Measurements from ENCODE around the gene UTP11. TPM values are rescaled to one million over a fixed set of nuclear protein-coding genes. Genes with fewer than 3 reads are reported as not detected.

The UTP11 gene
- total RNA-seq, 2 experiments from 2014 or later = 8.7 to 9.4 TPM

DNA sequence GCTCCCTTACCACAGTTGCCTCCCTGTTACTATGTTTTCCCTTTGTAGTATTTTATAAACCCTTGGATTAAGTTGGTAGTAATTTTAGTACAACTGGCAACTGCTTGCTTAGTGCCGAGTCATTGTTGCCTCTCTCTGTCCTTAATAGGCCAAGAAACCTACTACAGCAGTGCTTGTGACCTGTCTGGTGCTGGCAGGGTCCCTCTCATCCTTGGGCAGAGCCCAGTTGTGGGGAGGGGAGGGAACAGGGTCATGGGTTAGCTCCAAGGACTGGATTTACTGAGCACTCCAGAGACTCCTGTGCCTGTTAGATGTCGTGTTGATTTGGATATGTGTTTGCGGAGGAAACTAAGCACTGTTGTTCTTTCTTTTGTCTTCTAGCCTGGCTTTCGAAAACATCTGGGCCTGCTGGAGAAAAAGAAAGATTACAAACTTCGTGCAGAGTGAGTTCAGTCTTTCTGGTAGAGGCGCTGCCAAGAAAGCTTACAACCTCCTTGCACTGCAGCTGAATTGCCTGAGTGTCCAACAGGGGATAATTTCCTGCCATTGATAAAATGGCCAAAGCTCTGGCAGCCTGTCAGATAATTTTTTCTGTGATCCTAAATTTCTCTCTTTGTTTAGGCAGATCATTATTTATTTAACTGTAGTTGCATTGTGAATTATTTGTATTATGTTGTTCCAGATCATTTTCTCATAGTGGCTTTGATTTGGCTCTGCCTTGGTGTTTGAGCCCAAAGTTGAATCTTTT lies 3.6 kb downstream of the UTP11 start:
- peak overlapping the region; percentile 30 for H3K4me3 Mint-ChIP-seq
- intact Hi-C loops (cut with DNase I, micrococcal nuclease) = loop anchor here (10.0 kb wide), 2 partner anchors 321 to 1559 kb away; partner anchors contain the start of genes CDCA8 (in 1 of the 2) and PABPC4 (in 1 of the 2)
- TF ChIP-seq, protein P1, sequence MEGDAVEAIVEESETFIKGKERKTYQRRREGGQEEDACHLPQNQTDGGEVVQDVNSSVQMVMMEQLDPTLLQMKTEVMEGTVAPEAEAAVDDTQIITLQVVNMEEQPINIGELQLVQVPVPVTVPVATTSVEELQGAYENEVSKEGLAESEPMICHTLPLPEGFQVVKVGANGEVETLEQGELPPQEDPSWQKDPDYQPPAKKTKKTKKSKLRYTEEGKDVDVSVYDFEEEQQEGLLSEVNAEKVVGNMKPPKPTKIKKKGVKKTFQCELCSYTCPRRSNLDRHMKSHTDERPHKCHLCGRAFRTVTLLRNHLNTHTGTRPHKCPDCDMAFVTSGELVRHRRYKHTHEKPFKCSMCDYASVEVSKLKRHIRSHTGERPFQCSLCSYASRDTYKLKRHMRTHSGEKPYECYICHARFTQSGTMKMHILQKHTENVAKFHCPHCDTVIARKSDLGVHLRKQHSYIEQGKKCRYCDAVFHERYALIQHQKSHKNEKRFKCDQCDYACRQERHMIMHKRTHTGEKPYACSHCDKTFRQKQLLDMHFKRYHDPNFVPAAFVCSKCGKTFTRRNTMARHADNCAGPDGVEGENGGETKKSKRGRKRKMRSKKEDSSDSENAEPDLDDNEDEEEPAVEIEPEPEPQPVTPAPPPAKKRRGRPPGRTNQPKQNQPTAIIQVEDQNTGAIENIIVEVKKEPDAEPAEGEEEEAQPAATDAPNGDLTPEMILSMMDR (IDR thresholded peaks at IDR 0.05) = no peak
- ATAC-seq (ENCODE audit: poor library complexity) (no peak), DNase-seq (no peak)
- Histone ChIP-seq H3K27ac (ENCODE audit: low read depth in 1 of 2, low read length in 2 of 2) (no peak overlapping the region), H3K36me3 (ENCODE audit: insufficient read depth, low read length) (peaks cover 58% of the 10 kb centered on the region), H3K9me3 (ENCODE audit: control insufficient read depth in 1 of 2, insufficient read depth in 1 of 2, low read length in 2 of 2) (peaks cover 0 to 5% of the 10 kb centered on the region in 2 experiments), H3K27me3 (ENCODE audit: control insufficient read depth in 1 of 2, insufficient read depth in 2 of 2, low read length in 2 of 2) (no peaks in the 10 kb centered on the region), H3K4me1 (ENCODE audit: insufficient read depth, low read length) (peaks cover 31% of the 10 kb centered on the region), H3K4me3 (ENCODE audit: low read length) (no peak overlapping the region)
- no peaks in the 10 kb centered on the region for H3K27me3 Mint-ChIP-seq
- no peak overlapping the region for H3K27ac Mint-ChIP-seq
- H3K9me3 Mint-ChIP-seq = no peaks in the 10 kb centered on the region
- CTCF ChIA-PET = interaction anchor here (1.5 kb wide), 1 partner anchor 85 kb away, joined by 3 read pairs; no protein-coding TSS in a partner anchor
- peaks cover 72% of the 10 kb centered on the region for H3K36me3 Mint-ChIP-seq (ENCODE audit: low read depth)
- H3K4me1 Mint-ChIP-seq (ENCODE audit: low read depth) = peaks cover 41% of the 10 kb centered on the region
- POLR2A ChIA-PET = no interaction called here

DNA sequence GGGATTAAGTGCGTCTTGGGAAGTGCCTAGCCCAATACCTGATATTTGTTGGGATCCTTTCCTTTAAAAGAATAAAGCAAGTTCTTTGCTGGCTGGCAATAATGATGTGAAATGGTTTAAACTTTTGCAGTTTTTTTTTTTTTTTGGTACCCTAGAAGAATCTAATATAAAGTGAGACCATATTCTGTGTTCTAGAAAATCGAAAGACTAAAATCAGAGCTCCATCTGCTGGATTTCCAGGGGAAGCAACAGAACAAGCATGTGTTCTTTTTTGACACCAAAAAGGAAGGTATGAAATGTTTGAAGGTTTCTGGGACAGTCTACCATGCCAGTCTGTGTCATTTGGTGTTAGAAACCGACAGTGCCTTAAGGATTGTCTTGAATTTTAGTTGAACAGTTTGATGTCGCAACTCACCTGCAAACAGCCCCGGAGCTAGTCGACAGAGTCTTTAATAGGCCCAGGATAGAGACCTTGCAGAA lies 6.4 kb downstream of the UTP11 start:
- Histone ChIP-seq H3K27me3 (ENCODE audit: control insufficient read depth in 1 of 2, insufficient read depth in 2 of 2, low read length in 2 of 2) (no peaks in the 10 kb centered on the region), H3K9me3 (ENCODE audit: control insufficient read depth in 1 of 2, insufficient read depth in 1 of 2, low read length in 2 of 2) (no peaks in the 10 kb centered on the region), H3K27ac (ENCODE audit: low read depth in 1 of 2, low read length in 2 of 2) (no peak overlapping the region), H3K36me3 (ENCODE audit: insufficient read depth, low read length) (peaks cover 83% of the 10 kb centered on the region), H3K4me3 (ENCODE audit: low read length) (no peak overlapping the region), H3K4me1 (ENCODE audit: insufficient read depth, low read length) (peaks cover 10% of the 10 kb centered on the region)
- Mint-ChIP-seq H3K36me3 (ENCODE audit: low read depth) (peaks cover 80% of the 10 kb centered on the region), H3K4me3 (no peak overlapping the region), H3K4me1 (ENCODE audit: low read depth) (peaks cover 17% of the 10 kb centered on the region), H3K27ac (no peak overlapping the region), H3K27me3 (no peaks in the 10 kb centered on the region), H3K9me3 (no peaks in the 10 kb centered on the region)
- ATAC-seq (ENCODE audit: poor library complexity) (peak; percentile 76), DNase-seq (peak in 3 of 14 experiments; percentile 46 to 60 (median 58))
- POLR2A ChIA-PET = no interaction called here
- CTCF ChIA-PET = interaction anchor here (0.6 to 2.6 kb wide), 3 partner anchors 25 to 131 kb away, joined by 3 to 14 read pairs (median 3); partner anchors contain the start of gene SF3A3
- TF ChIP-seq, protein P1 (IDR thresholded peaks at IDR 0.05) = peak; percentile 59
- intact Hi-C loops (cut with DNase I, micrococcal nuclease) = loop anchor here (1.0 to 10.0 kb wide), 5 partner anchors 29 to 1556 kb away; partner anchors contain the start of genes CDCA8 (in 1 of the 2), PABPC4 (in 1 of the 2) and SF3A3 (in 1 of the 2)

DNA sequence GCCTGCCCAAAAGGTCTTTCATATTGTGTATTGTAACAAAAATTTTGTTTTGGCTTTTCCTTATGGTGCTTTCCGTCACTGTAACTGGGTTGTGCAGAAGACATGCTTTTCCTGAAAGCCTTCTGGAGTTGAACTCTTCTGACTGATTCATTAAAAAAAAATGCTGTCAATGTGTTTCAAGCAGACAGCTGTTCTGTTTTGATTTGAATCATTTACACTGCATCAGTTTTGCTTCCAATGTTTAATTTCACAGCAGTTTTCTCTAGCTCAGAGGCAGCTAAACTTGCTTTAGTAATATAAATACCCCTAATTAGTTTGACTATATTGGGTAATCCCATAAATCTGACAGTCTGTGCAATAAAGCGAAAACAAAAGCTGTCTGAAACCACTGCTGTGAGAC lies 7.9 kb downstream of the UTP11 start:
- H3K27me3 Mint-ChIP-seq = no peaks in the 10 kb centered on the region
- no peaks in the 10 kb centered on the region for H3K9me3 Mint-ChIP-seq
- H3K4me1 Mint-ChIP-seq (ENCODE audit: low read depth) = peaks cover 10% of the 10 kb centered on the region
- no peak overlapping the region for H3K27ac Mint-ChIP-seq
- no peak for DNase-seq
- Histone ChIP-seq H3K4me3 (ENCODE audit: low read length) (no peak overlapping the region), H3K9me3 (ENCODE audit: control insufficient read depth in 1 of 2, insufficient read depth in 1 of 2, low read length in 2 of 2) (no peaks in the 10 kb centered on the region), H3K27ac (ENCODE audit: low read depth in 1 of 2, low read length in 2 of 2) (no peak overlapping the region), H3K4me1 (ENCODE audit: insufficient read depth, low read length) (no peaks in the 10 kb centered on the region), H3K27me3 (ENCODE audit: control insufficient read depth in 1 of 2, insufficient read depth in 2 of 2, low read length in 2 of 2) (no peaks in the 10 kb centered on the region), H3K36me3 (ENCODE audit: insufficient read depth, low read length) (peaks cover 90% of the 10 kb centered on the region)
- ChIA-PET CTCF (interaction anchor here (1.1 kb wide), 1 partner anchor 30 kb away, joined by 4 read pairs; the partner anchor contains the start of gene SF3A3), POLR2A (no interaction called here)
- no peak overlapping the region for H3K4me3 Mint-ChIP-seq
- TF ChIP-seq, protein P1 (IDR thresholded peaks at IDR 0.05) = no peak
- H3K36me3 Mint-ChIP-seq (ENCODE audit: low read depth) = peaks cover 88% of the 10 kb centered on the region
- intact Hi-C loops (cut with DNase I, micrococcal nuclease) = no loop called here
- no peak for ATAC-seq (ENCODE audit: poor library complexity)
